Mononuclear cell (primary cell): ENCODE data around the gene C1QL2. TPM values are rescaled to one million over a fixed set of nuclear protein-coding genes. Genes with fewer than 3 reads are reported as not detected.

Experiments used
- H3K27me3 ChIP-seq: 2 replicates; pipeline ENCODE4 v1.6.0; 2011; ENCODE audit warnings: low read length, control low read depth; ENCODE audit not compliant: insufficient read depth
- H3K4me1 ChIP-seq: 2 replicates; pipeline ENCODE4 v1.5.1; 2011; ENCODE audit warnings: mild to moderate bottlenecking, low read length, control low read depth; ENCODE audit not compliant: insufficient read depth
- H3K4me3 ChIP-seq: 2 replicates; pipeline ENCODE4 v1.5.1; 2011; ENCODE audit warnings: mild to moderate bottlenecking, low read length, moderate library complexity
- H3K9me3 ChIP-seq: 2 replicates; pipeline ENCODE4 v1.5.1; 2011; ENCODE audit warnings: low read depth, mild to moderate bottlenecking, control low read depth, low read length
- total RNA-seq: library from RNA; depleted of rRNA; stranded (reverse); fragments of >200 nt; gene quantifications from one replicate; pipeline ENCODE4 v1.2.3, GENCODE V29; 2012

Gene C1QL2
- total RNA-seq, 1 donor: not detected

GRCh38 chr2:119134775-119135174, 23.8 kb downstream of the C1QL2 start:
- no peaks in the 10 kb centered on the region for H3K27me3 ChIP-seq
- H3K4me3 ChIP-seq: no peak overlapping the region
- no peaks in the 10 kb centered on the region for H3K9me3 ChIP-seq

GRCh38 chr2:119126650-119127049, 31.9 kb downstream of the C1QL2 start:
- Histone ChIP-seq H3K27me3 (no peaks in the 10 kb centered on the region), H3K4me3 (no peak overlapping the region), H3K9me3 (no peaks in the 10 kb centered on the region), H3K4me1 (no peaks in the 10 kb centered on the region)

More at GRCh38 chr2:119134775-119135174, 23.8 kb downstream of the C1QL2 start:
- H3K4me1 ChIP-seq: no peaks in the 10 kb centered on the region

GRCh38 chr2:119123389-119123788, 35.2 kb downstream of the C1QL2 start:
- H3K4me3 ChIP-seq: no peak overlapping the region
- H3K9me3 ChIP-seq: no peaks in the 10 kb centered on the region
- H3K27me3 ChIP-seq: no peaks in the 10 kb centered on the region
- H3K4me1 ChIP-seq: no peaks in the 10 kb centered on the region

GRCh38 chr2:119122663-119123062, 35.9 kb downstream of the C1QL2 start:
- no peaks in the 10 kb centered on the region for H3K27me3 ChIP-seq
- no peak overlapping the region for H3K4me3 ChIP-seq
- no peaks in the 10 kb centered on the region for H3K9me3 ChIP-seq
- H3K4me1 ChIP-seq: no peaks in the 10 kb centered on the region

GRCh38 chr2:119119999-119120756, 38.4 kb downstream of the C1QL2 start:
- H3K27me3 ChIP-seq: no peaks in the 10 kb centered on the region
- no peak overlapping the region for H3K4me3 ChIP-seq
- no peaks in the 10 kb centered on the region for H3K4me1 ChIP-seq
- no peaks in the 10 kb centered on the region for H3K9me3 ChIP-seq

GRCh38 chr2:119119076-119119785, 39.3 kb downstream of the C1QL2 start:
- H3K27me3 ChIP-seq: no peaks in the 10 kb centered on the region
- no peaks in the 10 kb centered on the region for H3K9me3 ChIP-seq
- H3K4me3 ChIP-seq: no peak overlapping the region
- H3K4me1 ChIP-seq: no peaks in the 10 kb centered on the region

- Histone ChIP-seq H3K27me3 (no peaks in the 10 kb centered on the region), H3K4me3 (no peak overlapping the region), H3K9me3 (no peaks in the 10 kb centered on the region), H3K4me1 (no peaks in the 10 kb centered on the region)
These were observed 40.4 kb downstream of the C1QL2 start for GRCh38 chr2:119117891-119118882.

GRCh38 chr2:119117408-119117807, 41.1 kb downstream of the C1QL2 start:
- no peak overlapping the region for H3K4me3 ChIP-seq
- H3K27me3 ChIP-seq: no peaks in the 10 kb centered on the region
- H3K9me3 ChIP-seq: no peaks in the 10 kb centered on the region
- no peaks in the 10 kb centered on the region for H3K4me1 ChIP-seq

- Histone ChIP-seq H3K9me3 (no peaks in the 10 kb centered on the region), H3K4me3 (no peak overlapping the region), H3K27me3 (no peaks in the 10 kb centered on the region), H3K4me1 (no peaks in the 10 kb centered on the region)
These were observed 41.9 kb downstream of the C1QL2 start for GRCh38 chr2:119116411-119117295.

GRCh38 chr2:119114266-119114665, 44.3 kb downstream of the C1QL2 start:
- H3K9me3 ChIP-seq: no peaks in the 10 kb centered on the region
- no peaks in the 10 kb centered on the region for H3K4me1 ChIP-seq
- H3K4me3 ChIP-seq: no peak overlapping the region
- H3K27me3 ChIP-seq: no peaks in the 10 kb centered on the region

- no peaks in the 10 kb centered on the region for H3K4me1 ChIP-seq
- H3K9me3 ChIP-seq: no peaks in the 10 kb centered on the region
- H3K27me3 ChIP-seq: no peaks in the 10 kb centered on the region
- no peak overlapping the region for H3K4me3 ChIP-seq
These were observed 45.1 kb downstream of the C1QL2 start for GRCh38 chr2:119113489-119113770.

- no peak overlapping the region for H3K4me3 ChIP-seq
- H3K27me3 ChIP-seq: no peaks in the 10 kb centered on the region
- no peaks in the 10 kb centered on the region for H3K9me3 ChIP-seq
- no peaks in the 10 kb centered on the region for H3K4me1 ChIP-seq
These were observed 45.6 kb downstream of the C1QL2 start for GRCh38 chr2:119112770-119113488.

GRCh38 chr2:119112230-119112629, 46.3 kb downstream of the C1QL2 start:
- H3K9me3 ChIP-seq: no peaks in the 10 kb centered on the region
- H3K4me1 ChIP-seq: no peaks in the 10 kb centered on the region
- no peak overlapping the region for H3K4me3 ChIP-seq
- no peaks in the 10 kb centered on the region for H3K27me3 ChIP-seq
